Measurements from ENCODE around the gene ADCY10. TPM values are rescaled to one million over a fixed set of nuclear protein-coding genes. Genes with fewer than 3 reads are reported as not detected.

The ADCY10 gene
- total and polyA plus RNA-seq, 2 of the 4 experiments (the other 2 are of a cell fraction), result under 0.01 to 0.03 TPM

- Histone ChIP-seq H3K4me1 (ENCODE audit: control insufficient read depth, insufficient read depth, low read length) (0 out of 2 replicates have a peak, but pooled peaks cover 2% of the 10 kb centered on the region), H2AK9ac (replicated peaks; ENCODE audit: low read depth, low read length, poor library complexity) (no peak overlapping the region), H4K20me1 (ENCODE audit: insufficient read depth, low read length) (peaks cover 53% of the 10 kb centered on the region), H3K4me2 (ENCODE audit: low read depth, low read length) (no peak overlapping the region), H3K79me1 (ENCODE audit: low read depth in 1 of 2, low read length in 2 of 2) (peaks cover 3 to 31% of the 10 kb centered on the region in 2 experiments), H4K91ac (ENCODE audit: insufficient read depth, low read depth, low read length) (no peak overlapping the region), H2AK5ac (ENCODE audit: low read depth, low read length) (no peak overlapping the region), H4K5ac (ENCODE audit: low read depth, low read length) (no peak overlapping the region), H3K23ac (ENCODE audit: low read depth, low read length) (no peak overlapping the region), H3K56ac (ENCODE audit: extremely low read depth, insufficient read depth, low read length) (no peak overlapping the region), H2BK120ac (ENCODE audit: low read depth, low read length) (no peak overlapping the region), H2BK15ac (ENCODE audit: low read depth, low read length) (no peak overlapping the region), H3K9me1 (ENCODE audit: insufficient read depth, low read length) (no peaks in the 10 kb centered on the region), H3K4ac (ENCODE audit: low read depth, low read length) (no peak overlapping the region), H3K27ac (ENCODE audit: insufficient read depth, low read length) (no peak overlapping the region), H3K27me3 (ENCODE audit: control insufficient read depth, insufficient read depth, low read length) (no peaks in the 10 kb centered on the region), H3K18ac (ENCODE audit: low read depth, low read length) (no peak overlapping the region), H4K8ac (ENCODE audit: low read depth in 2 of 2, low read length in 2 of 2) (no peak overlapping the region), H2AFZ (replicated peaks; ENCODE audit: low read length, poor library complexity) (no peak overlapping the region), H3K4me3 (ENCODE audit: insufficient read depth, low read depth, low read length) (no peak overlapping the region), H3K36me3 (ENCODE audit: control insufficient read depth, insufficient read depth, low read length) (peaks cover 3% of the 10 kb centered on the region; the same call in 1 of the 2 replicates), H3K9ac (ENCODE audit: low read depth, low read length) (no peak overlapping the region), H2BK20ac (ENCODE audit: low read depth, low read length) (no peak overlapping the region), H2BK5ac (ENCODE audit: low read depth, low read length, poor library complexity, severe bottlenecking) (no peak overlapping the region), H3K9me3 (ENCODE audit: control insufficient read depth, insufficient read depth, low read length) (no peaks in the 10 kb centered on the region), H3K14ac (replicated peaks; ENCODE audit: low read depth, low read length) (no peak overlapping the region)
- CTCF ChIA-PET, result no interaction called here
- 90 to 100% methylated on average over 2 of the region's 9 CpGs for WGBS, 2 experiments (ENCODE audit: extremely low coverage in 2 of 2, insufficient read length in 1 of 2)
- peak; percentile 33 for DNase-seq
- dilution Hi-C loops (cut with HindIII; ENCODE audit: low sequenced_read_pairs, unreplicated experiment), result no loop called here
- no peak for ATAC-seq (ENCODE audit: low read depth)
- in situ Hi-C loops (cut with MboI; ENCODE audit: low sequenced_read_pairs), result no loop called here
- intact Hi-C loops (cut with micrococcal nuclease), result no loop called here
- no TSS peak for BruUV-seq (replicated peaks)
- no peak for TF ChIP-seq CEBPB (IDR thresholded peaks at IDR 0.05; ENCODE audit: low read depth, low read length)
- TF ChIP-seq RAD21 (IDR thresholded peaks at IDR 0.05; ENCODE audit: low read length), result no peak
- no peak for TF ChIP-seq ELK1 (IDR thresholded peaks at IDR 0.05; ENCODE audit: borderline replicate concordance, low read depth, low read length)
- TF ChIP-seq RFX5 (IDR thresholded peaks at IDR 0.05; ENCODE audit: low read depth, low read length), result no peak
- no peak for TF ChIP-seq MXI1 (IDR thresholded peaks at IDR 0.05; ENCODE audit: borderline replicate concordance, low read depth, low read length)
- no peak for TF ChIP-seq SMC3 (IDR thresholded peaks at IDR 0.05; ENCODE audit: low read depth, low read length)
- TF ChIP-seq NFE2L2 (IDR thresholded peaks at IDR 0.05; ENCODE audit: low read depth, low read length), result no peak
- POLR2A ChIA-PET (ENCODE audit: unreplicated experiment), result no interaction called here
These were observed 29.6 kb upstream of the ADCY10 start for GRCh38 chr1:167943541-167943940.

Measured in IMR-90 (cell line).